ENCODE results near the gene SLPI. TPM values are rescaled to one million over a fixed set of nuclear protein-coding genes. Genes with fewer than 3 reads are reported as not detected.

The SLPI gene
- total and polyA plus RNA-seq, 10 of the 15 experiments (the other 5 are each of a cell fraction or from before 2014, with no cell fraction given), result 0.56 to 1.4 TPM; not detected in 8

DNA sequence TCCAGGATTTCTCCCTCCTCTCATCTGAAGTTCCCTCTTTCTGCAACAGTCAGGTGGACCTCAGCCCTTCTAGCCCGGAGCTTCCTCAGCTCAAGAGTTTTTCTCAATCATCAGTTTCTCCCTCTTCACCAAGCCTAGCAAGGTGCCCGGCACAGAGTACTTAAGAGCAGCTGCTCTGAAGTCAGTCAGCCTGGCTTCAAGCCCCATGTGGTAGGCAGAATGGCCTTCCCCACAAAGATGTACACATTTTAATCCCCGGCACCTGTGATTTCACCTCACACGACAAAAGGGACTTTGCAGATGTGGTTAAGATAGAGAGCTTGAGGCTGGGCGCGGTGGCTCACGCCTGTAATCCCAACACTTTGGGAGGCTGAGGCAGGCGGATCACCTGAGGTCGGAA is 37.2 kb upstream of the SLPI start:
- H2AFZ ChIP-seq (ENCODE audit: control insufficient read depth, low read depth, low read length), result no peak overlapping the region
- FAIRE-seq (no peak), DNase-seq (ENCODE audit: low read depth, low spot score) (no peak), ATAC-seq (no peak)
- in situ Hi-C loops (cut with MboI), result no loop called here
- 64% methylated on average over 9 of the region's 9 CpGs for WGBS (ENCODE audit: insufficient coverage, insufficient replicate concordance, low lambda C conversion rate, missing lambda C conversion rate)
- H3K27me3 ChIP-seq (replicated peaks in 1 of 2; ENCODE audit: control insufficient read depth in 2 of 2, insufficient read depth in 2 of 2, low read length in 1 of 2), result peaks cover 6 to 7% of the 10 kb centered on the region in 2 experiments; a peak in 3 of 4 replicates
- no peaks in the 10 kb centered on the region for H3K36me3 ChIP-seq (ENCODE audit: control insufficient read depth in 2 of 2, insufficient read depth in 2 of 2, low read length in 1 of 2)
- H3K9me3 ChIP-seq (replicated peaks; ENCODE audit: control insufficient read depth, insufficient read depth, low read length), result no peaks in the 10 kb centered on the region; the same call in 2 of the 3 replicates
- no peak overlapping the region for H3K4me3 ChIP-seq
- no peak overlapping the region for H3K4me2 ChIP-seq (ENCODE audit: control insufficient read depth, insufficient read depth)
- BruUV-seq (replicated peaks), result no TSS peak
- H3K79me2 ChIP-seq (ENCODE audit: control insufficient read depth, insufficient read depth, low read length), result no peaks in the 10 kb centered on the region
- H3K27ac ChIP-seq (ENCODE audit: control insufficient read depth, insufficient read depth), result no peak overlapping the region
- RAD21 ChIA-PET (ENCODE audit: unreplicated experiment), result interaction anchor here (1.0 to 2.2 kb wide), 6 partner anchors 11 to 480 kb away, joined by 3 to 7 read pairs (median 4); no protein-coding TSS in a partner anchor
- intact Hi-C loops (cut with micrococcal nuclease; ENCODE audit: unreplicated experiment), result loop anchor here (5.0 kb wide), 4 partner anchors 154 to 254 kb away; no protein-coding TSS in a partner anchor
- CTCF ChIA-PET, result interaction anchor here (0.7 to 6.3 kb wide), 29 partner anchors 10 to 1463 kb away, joined by 3 to 53 read pairs (median 4); partner anchors contain the start of gene WFDC12
- no peak overlapping the region for H3K9ac ChIP-seq (ENCODE audit: control insufficient read depth, insufficient read depth, low read length)
- POLR2A ChIA-PET, result no interaction called here
- no peaks in the 10 kb centered on the region for H4K20me1 ChIP-seq (ENCODE audit: control insufficient read depth, insufficient read depth)
- no peaks in the 10 kb centered on the region for H3K4me1 ChIP-seq (ENCODE audit: control insufficient read depth, insufficient read depth, low read length)
- SMC1A ChIA-PET (ENCODE audit: uncharacterized antibody, unreplicated experiment), result interaction anchor here (0.6 to 2.9 kb wide), 6 partner anchors 10 to 1234 kb away, joined by 3 to 14 read pairs (median 8); no protein-coding TSS in a partner anchor
- TF ChIP-seq BRCA1 (IDR thresholded peaks at IDR 0.05; ENCODE audit: low read depth, low read length) (no peak), E4F1 (IDR thresholded peaks at IDR 0.05; ENCODE audit: borderline replicate concordance, partially characterized antibody) (no peak), ZNF384 (IDR thresholded peaks at IDR 0.05; ENCODE audit: borderline replicate concordance, low read depth, low read length) (no peak), SMAD1 (IDR thresholded peaks at IDR 0.05; ENCODE audit: low read depth, partially characterized antibody) (no peak), FOS (IDR thresholded peaks at IDR 0.05; ENCODE audit: borderline replicate concordance, extremely low read depth, insufficient read length) (no peak), ZSCAN29 (IDR thresholded peaks at IDR 0.05) (no peak), GATAD2B (conservative IDR thresholded peaks at IDR 0.05; ENCODE audit: low read depth) (no peak), CBFB (IDR thresholded peaks at IDR 0.05; ENCODE audit: low read depth) (no peak), IKZF1 (conservative IDR thresholded peaks at IDR 0.05) (no peak), CUX1 (IDR thresholded peaks at IDR 0.05; ENCODE audit: insufficient replicate concordance, low read depth, low read length) (no peak), PKNOX1 (IDR thresholded peaks at IDR 0.05) (no peak)
